Tibial artery (tissue), 4 donors: ENCODE data around the gene SCARB2.

Source experiments
- DNase-seq, 2 donors: peaks; one replicate each; pipeline ENCODE4 v3.0.0-alpha.2; 2019
- H3K27ac ChIP-seq, 2 donors: fragments of 200-600 bp; sonication (generic) in 1 of 2; 1 replicate in 1 of 2; 2 replicates in 1 of 2; pipeline ENCODE4 v1.5.1; 2018 to 2019; ENCODE audit warnings: mild to moderate bottlenecking in 1 of 2
- H3K27me3 ChIP-seq, 2 donors: fragments of 200-600 bp; sonication (generic) in 1 of 2; one replicate each; pipeline versions ENCODE4 v1.5.1 to v1.6.0; 2016 to 2019
- H3K36me3 ChIP-seq, 3 donors: fragments of 200-600 bp; sonication (generic) in 2 of 3; one replicate each; pipeline ENCODE4 v1.5.1; 2016 to 2019; ENCODE audit warnings: mild to moderate bottlenecking in 2 of 3
- H3K4me1 ChIP-seq, 4 donors: fragments of 200-600 bp; sonication (generic) in 2 of 4; 1 replicate in 3 of 4; 2 replicates in 1 of 4; pipeline ENCODE4 v1.5.1; 2016 to 2019
- H3K4me3 ChIP-seq, 2 donors: fragments of 200-600 bp; sonication (generic) in 1 of 2; 1 replicate in 1 of 2; 2 replicates in 1 of 2; pipeline ENCODE4 v1.5.1; 2018 to 2019; ENCODE audit warnings: mild to moderate bottlenecking in 2 of 2
- H3K9me3 ChIP-seq, 3 donors: fragments of 200-600 bp; sonication (generic) in 1 of 3; one replicate each; pipeline ENCODE4 v1.5.1; 2016 to 2019
- CTCF ChIP-seq, 2 experiments: fragments of 200-600 bp in 1 of 2; fragments of 450-650 bp in 1 of 2; IDR thresholded peaks; one replicate each; pipeline ENCODE4 v1.5.1; 2017 to 2019; ENCODE audit warnings: antibody characterized with exemption in 2 of 2, mild to moderate bottlenecking in 1 of 2, moderate library complexity in 1 of 2
- intact Hi-C: fragments of 100-400 bp; cut with DNase I; formaldehyde crosslinking; loops from one replicate; pipeline ENCODE4 v1.15.0; 2023; ENCODE audit warnings: low total_unique reads

SCARB2 gene

DNA sequence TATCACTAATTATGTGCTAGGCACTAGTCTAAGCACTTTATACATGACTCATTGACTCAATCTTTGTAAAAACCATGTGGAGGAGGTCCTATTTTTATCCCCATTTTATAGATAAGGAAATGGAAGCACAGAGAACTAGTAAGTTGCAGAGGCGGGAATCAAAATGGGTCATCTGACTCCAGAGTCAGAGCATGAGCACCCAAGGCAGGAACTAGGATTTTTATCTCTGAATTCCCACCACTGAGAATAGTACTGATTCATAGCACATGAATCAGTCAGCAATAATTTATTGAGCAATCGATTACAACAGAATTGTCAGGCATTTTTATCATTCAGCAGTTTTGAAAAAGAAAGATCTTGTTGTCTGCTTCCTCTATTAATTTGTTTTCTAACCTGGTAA lies 19.3 kb downstream of the SCARB2 start:
- intact Hi-C loops = no loop called here
- peaks cover 0 to 61% (median 38%) of the 10 kb centered on the region in 4 donors for H3K4me1 ChIP-seq

DNA sequence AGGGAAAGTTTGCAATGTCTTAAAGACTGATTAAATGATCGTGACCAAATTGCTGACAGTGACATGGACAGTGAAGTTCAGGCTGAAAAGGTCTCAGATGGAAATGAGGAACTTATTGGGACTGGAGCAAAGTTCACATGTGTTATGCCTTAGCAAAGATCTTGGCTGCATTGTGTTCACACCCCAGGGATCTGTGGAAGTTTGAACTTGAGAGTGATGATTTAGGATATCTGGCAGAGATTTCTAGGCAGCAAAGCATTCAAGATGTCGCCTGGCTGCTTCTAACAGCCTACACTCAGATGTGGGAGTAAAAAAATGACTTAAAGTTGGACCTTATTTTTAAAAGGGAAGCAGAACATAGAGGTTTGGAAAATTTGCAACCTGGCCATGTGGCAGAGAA lies 21.4 kb downstream of the SCARB2 start:
- intact Hi-C loops = no loop called here
- no peak for DNase-seq
- Histone ChIP-seq H3K4me1 (peaks cover 0 to 61% (median 33%) of the 10 kb centered on the region in 4 donors), H3K36me3 (peaks cover 12 to 49% (median 34%) of the 10 kb centered on the region in 3 donors), H3K27me3 (no peaks in the 10 kb centered on the region), H3K9me3 (no peaks in the 10 kb centered on the region), H3K4me3 (no peak overlapping the region), H3K27ac (no peak overlapping the region)
- no peak for TF ChIP-seq CTCF (IDR thresholded peaks at IDR 0.05)

More for the DNA sequence above, 19.3 kb downstream of the SCARB2 start:
- Histone ChIP-seq H3K36me3 (peaks cover 12 to 45% (median 34%) of the 10 kb centered on the region in 3 donors), H3K4me3 (no peak overlapping the region), H3K27me3 (no peaks in the 10 kb centered on the region), H3K9me3 (no peaks in the 10 kb centered on the region), H3K27ac (peak overlapping the region; percentile 50 to 68)
- TF ChIP-seq CTCF (IDR thresholded peaks at IDR 0.05) = no peak
- peak in 1 of 2 donors; percentile 70 for DNase-seq

DNA sequence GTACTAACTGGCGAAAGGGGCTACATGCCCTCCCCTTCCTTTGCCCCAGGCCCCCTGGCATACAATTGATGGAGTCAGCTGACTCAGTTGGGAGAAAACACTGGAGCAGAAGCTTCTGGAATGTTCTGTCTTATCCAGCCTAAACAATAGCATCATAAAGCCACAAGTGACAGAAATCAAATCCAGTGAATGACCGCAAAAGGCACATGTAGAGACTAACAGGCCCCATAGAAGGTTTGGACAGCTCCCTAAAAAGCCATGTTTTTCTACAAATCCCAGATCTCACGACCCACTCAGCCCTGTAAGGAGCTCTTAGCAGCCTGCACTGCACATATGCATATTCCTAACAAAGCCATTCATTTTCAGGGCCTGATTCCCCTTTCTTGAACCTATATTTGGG lies 25.1 kb downstream of the SCARB2 start:
- no peak overlapping the region for H3K4me3 ChIP-seq
- H3K9me3 ChIP-seq = no peaks in the 10 kb centered on the region
- no peak for DNase-seq
- H3K27ac ChIP-seq = peak overlapping the region; percentile 22 to 46
- no peak for TF ChIP-seq CTCF (IDR thresholded peaks at IDR 0.05)
- peaks cover 0 to 37% (median 14%) of the 10 kb centered on the region in 4 donors for H3K4me1 ChIP-seq
- intact Hi-C loops = loop anchor here (10.0 kb wide), 1 partner anchor 316 kb away; no protein-coding TSS in a partner anchor
- peaks cover 12 to 39% (median 22%) of the 10 kb centered on the region in 3 donors for H3K36me3 ChIP-seq
- no peaks in the 10 kb centered on the region for H3K27me3 ChIP-seq

DNA sequence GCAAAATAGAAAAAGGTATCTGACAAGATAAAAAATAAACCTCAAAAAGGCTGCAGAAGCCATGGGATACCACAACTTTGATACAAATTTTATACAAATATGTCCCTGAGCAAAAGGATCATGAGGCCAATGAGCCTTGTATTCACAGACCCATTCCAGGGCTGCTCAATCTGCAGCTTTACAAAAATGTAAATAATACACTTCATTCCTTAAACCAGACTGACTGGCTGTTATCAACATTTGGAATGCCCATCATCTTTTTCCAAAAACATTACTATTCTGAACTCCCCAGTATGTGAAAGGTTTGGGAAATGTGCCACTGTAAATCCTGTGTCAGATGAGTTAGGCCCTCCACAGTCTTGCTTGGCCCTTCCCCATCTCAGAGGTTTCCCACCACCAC lies 25.5 kb downstream of the SCARB2 start:
- no peak overlapping the region for H3K4me3 ChIP-seq
- no peak for DNase-seq
- peak overlapping the region; percentile 22 to 46 for H3K27ac ChIP-seq
- H3K27me3 ChIP-seq = no peaks in the 10 kb centered on the region
- peaks cover 0 to 36% (median 14%) of the 10 kb centered on the region in 4 donors for H3K4me1 ChIP-seq
- no peak for TF ChIP-seq CTCF (IDR thresholded peaks at IDR 0.05)
- H3K36me3 ChIP-seq = peaks cover 12 to 35% (median 18%) of the 10 kb centered on the region in 3 donors
- H3K9me3 ChIP-seq = no peaks in the 10 kb centered on the region
- intact Hi-C loops = loop anchor here (10.0 kb wide), 1 partner anchor 317 kb away; no protein-coding TSS in a partner anchor

- peaks cover 2 to 25% (median 8%) of the 10 kb centered on the region in 3 donors for H3K36me3 ChIP-seq
- intact Hi-C loops = loop anchor here (10.0 kb wide), 1 partner anchor 318 kb away; no protein-coding TSS in a partner anchor
- no peak overlapping the region for H3K27ac ChIP-seq
- H3K9me3 ChIP-seq = no peaks in the 10 kb centered on the region
- no peak for DNase-seq
- TF ChIP-seq CTCF (IDR thresholded peaks at IDR 0.05) = no peak
- no peak overlapping the region for H3K4me3 ChIP-seq
- H3K27me3 ChIP-seq = no peaks in the 10 kb centered on the region
- peaks cover 0 to 36% (median 14%) of the 10 kb centered on the region in 4 donors for H3K4me1 ChIP-seq
These were observed 26.5 kb downstream of the SCARB2 start for GRCh38 chr4:76187152-76187551.
